ENCODE results near the gene FAM47C. TPM values are rescaled to one million over a fixed set of nuclear protein-coding genes. Genes with fewer than 3 reads are reported as not detected.
"Not testable (repeated sequence)": the region's sequence is repeated elsewhere in the genome, so short reads cannot be mapped to it uniquely, and the experiment has no call there.

The FAM47C gene
- total and polyA plus RNA-seq, 4 donors = not detected

- Histone ChIP-seq H3K9me3 (ENCODE audit: control insufficient read depth, low read length) (no peaks in the 10 kb centered on the region), H3K4me3 (ENCODE audit: low read length in 2 of 2) (no peak overlapping the region), H3K4me1 (ENCODE audit: control insufficient read depth in 1 of 2, insufficient read depth in 2 of 2, low read length in 2 of 2) (no peaks in the 10 kb centered on the region), H3K27ac (ENCODE audit: low read depth in 1 of 2, low read length in 2 of 2) (no peak overlapping the region), H3K36me3 (ENCODE audit: control insufficient read depth in 1 of 2, insufficient read depth in 2 of 2, low read length in 1 of 2) (no peaks in the 10 kb centered on the region), H3K27me3 (ENCODE audit: control insufficient read depth in 1 of 2, insufficient read depth in 2 of 2, low read length in 1 of 2) (no peaks in the 10 kb centered on the region)
- intact Hi-C loops (cut with DNase I) = no loop called here
- ATAC-seq (ENCODE audit: low FRiP score) (peak; percentile 33), DNase-seq (peak in 1 of 2 donors; percentile 63)
- WGBS, 2 donors = 3 to 32% methylated on average over 18 to 34 of the region's 34 CpGs
Observed at GRCh38 chrX:36986231-36986630, 21.9 kb upstream of the FAM47C start.

DNA sequence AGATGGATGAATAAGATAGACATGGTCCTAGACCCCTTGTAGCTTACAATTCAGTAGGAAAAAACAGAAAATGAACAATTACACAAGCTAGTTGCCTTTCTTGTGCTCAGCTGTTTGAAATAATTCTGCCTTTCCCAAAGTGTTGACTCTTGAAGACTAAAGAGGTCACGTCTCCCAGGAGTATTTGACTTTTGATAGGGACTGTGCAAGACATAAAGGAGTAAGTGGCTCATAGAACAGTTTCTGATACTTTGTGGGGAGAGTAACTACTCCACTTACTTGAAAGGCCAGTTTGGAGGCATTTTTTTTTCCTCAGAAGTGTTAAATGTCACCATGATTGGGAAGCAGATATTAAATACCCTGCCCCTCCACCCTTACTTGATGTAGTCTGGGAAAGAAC, 21.0 kb upstream of the FAM47C start:
- DNase-seq; H3K27ac ChIP-seq (ENCODE audit: low read depth in 1 of 2, low read length in 2 of 2); H3K4me3 ChIP-seq (ENCODE audit: low read length in 2 of 2); intact Hi-C loops (cut with DNase I); H3K36me3 ChIP-seq (ENCODE audit: control insufficient read depth in 1 of 2, insufficient read depth in 2 of 2, low read length in 1 of 2); H3K4me1 ChIP-seq (ENCODE audit: control insufficient read depth in 1 of 2, insufficient read depth in 2 of 2, low read length in 2 of 2); ATAC-seq (ENCODE audit: low FRiP score); H3K9me3 ChIP-seq (ENCODE audit: control insufficient read depth, low read length); H3K27me3 ChIP-seq (ENCODE audit: control insufficient read depth in 1 of 2, insufficient read depth in 2 of 2, low read length in 1 of 2): not testable (repeated sequence)
- WGBS, 2 donors = no CpG with 5 or more reads among the region's 1 CpG

GRCh38 chrX:37000140-37000539, 8.0 kb upstream of the FAM47C start:
- no peak overlapping the region for H3K4me3 ChIP-seq (ENCODE audit: low read length in 2 of 2)
- H3K27me3 ChIP-seq (ENCODE audit: control insufficient read depth in 1 of 2, insufficient read depth in 2 of 2, low read length in 1 of 2) = no peaks in the 10 kb centered on the region
- H3K27ac ChIP-seq (ENCODE audit: low read depth in 1 of 2, low read length in 2 of 2) = no peak overlapping the region
- H3K4me1 ChIP-seq (ENCODE audit: control insufficient read depth in 1 of 2, insufficient read depth in 2 of 2, low read length in 2 of 2) = no peaks in the 10 kb centered on the region
- no peaks in the 10 kb centered on the region for H3K36me3 ChIP-seq (ENCODE audit: control insufficient read depth in 1 of 2, insufficient read depth in 2 of 2, low read length in 1 of 2)
- intact Hi-C loops (cut with DNase I) = no loop called here
- WGBS, 2 donors = 40 to 58% methylated on average over 9 of the region's 9 CpGs
- DNase-seq = no peak
- no peak for ATAC-seq (ENCODE audit: low FRiP score)
- H3K9me3 ChIP-seq (ENCODE audit: control insufficient read depth, low read length) = no peaks in the 10 kb centered on the region

DNA sequence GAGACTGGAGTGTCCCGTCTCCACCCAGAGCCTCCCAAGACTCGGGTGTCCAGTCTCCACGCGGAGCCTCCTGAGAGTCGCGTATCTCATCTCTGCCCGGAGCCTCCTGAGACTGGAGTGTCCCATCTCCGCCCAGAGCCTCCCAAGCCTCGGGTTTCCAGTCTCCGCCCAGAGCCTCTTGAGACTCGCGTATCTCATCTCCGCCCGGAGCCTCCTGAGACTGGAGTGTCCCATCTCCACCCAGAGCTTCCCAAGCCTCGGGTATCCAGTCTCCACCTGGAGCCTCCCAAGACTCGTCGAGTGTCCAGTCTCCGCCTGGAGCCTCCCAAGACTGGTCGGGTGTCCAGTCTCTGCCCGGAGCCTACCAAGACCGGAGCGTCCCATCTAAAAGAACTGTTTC, 2.3 kb downstream of the FAM47C start:
- no peak overlapping the region for H3K27ac ChIP-seq (ENCODE audit: low read depth in 1 of 2, low read length in 2 of 2)
- H3K27me3 ChIP-seq (ENCODE audit: control insufficient read depth in 1 of 2, insufficient read depth in 2 of 2, low read length in 1 of 2) = no peaks in the 10 kb centered on the region
- WGBS, 2 donors = 90 to 95% methylated on average over 22 of the region's 22 CpGs
- no peaks in the 10 kb centered on the region for H3K9me3 ChIP-seq (ENCODE audit: control insufficient read depth, low read length)
- no peak for DNase-seq
- intact Hi-C loops (cut with DNase I) = no loop called here
- no peaks in the 10 kb centered on the region for H3K4me1 ChIP-seq (ENCODE audit: control insufficient read depth in 1 of 2, insufficient read depth in 2 of 2, low read length in 2 of 2)
- no peak overlapping the region for H3K4me3 ChIP-seq (ENCODE audit: low read length in 2 of 2)
- no peaks in the 10 kb centered on the region for H3K36me3 ChIP-seq (ENCODE audit: control insufficient read depth in 1 of 2, insufficient read depth in 2 of 2, low read length in 1 of 2)
- no peak for ATAC-seq (ENCODE audit: low FRiP score)

DNA sequence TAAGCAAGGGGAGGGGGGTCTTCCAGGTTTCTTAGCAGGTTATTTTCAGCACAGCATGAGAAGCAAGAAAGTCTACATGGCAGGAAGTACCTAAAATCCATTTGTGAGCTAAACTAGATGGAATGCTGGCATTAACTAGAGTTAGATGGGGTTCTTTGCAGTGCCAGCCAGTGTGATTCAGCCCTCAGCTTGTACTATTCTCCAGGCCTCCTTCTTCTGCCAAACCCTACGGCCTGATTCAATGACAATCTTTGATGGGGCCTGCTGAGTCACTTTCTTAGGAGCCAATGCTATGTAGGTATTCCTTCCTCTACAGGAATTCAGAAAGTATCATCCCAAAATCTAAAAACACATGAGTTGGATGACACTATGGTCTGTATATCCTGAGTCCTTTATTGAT, 26.1 kb downstream of the FAM47C start:
- H3K27ac ChIP-seq (ENCODE audit: low read depth in 1 of 2, low read length in 2 of 2); intact Hi-C loops (cut with DNase I); H3K4me3 ChIP-seq (ENCODE audit: low read length in 2 of 2); H3K4me1 ChIP-seq (ENCODE audit: control insufficient read depth in 1 of 2, insufficient read depth in 2 of 2, low read length in 2 of 2); H3K9me3 ChIP-seq (ENCODE audit: control insufficient read depth, low read length); H3K27me3 ChIP-seq (ENCODE audit: control insufficient read depth in 1 of 2, insufficient read depth in 2 of 2, low read length in 1 of 2); DNase-seq; H3K36me3 ChIP-seq (ENCODE audit: control insufficient read depth in 1 of 2, insufficient read depth in 2 of 2, low read length in 1 of 2): not testable (repeated sequence)
- WGBS, 2 donors = 0 to 8% methylated on average over 1 of the region's 1 CpG
- peak; percentile 64 for ATAC-seq (ENCODE audit: low FRiP score)

DNA sequence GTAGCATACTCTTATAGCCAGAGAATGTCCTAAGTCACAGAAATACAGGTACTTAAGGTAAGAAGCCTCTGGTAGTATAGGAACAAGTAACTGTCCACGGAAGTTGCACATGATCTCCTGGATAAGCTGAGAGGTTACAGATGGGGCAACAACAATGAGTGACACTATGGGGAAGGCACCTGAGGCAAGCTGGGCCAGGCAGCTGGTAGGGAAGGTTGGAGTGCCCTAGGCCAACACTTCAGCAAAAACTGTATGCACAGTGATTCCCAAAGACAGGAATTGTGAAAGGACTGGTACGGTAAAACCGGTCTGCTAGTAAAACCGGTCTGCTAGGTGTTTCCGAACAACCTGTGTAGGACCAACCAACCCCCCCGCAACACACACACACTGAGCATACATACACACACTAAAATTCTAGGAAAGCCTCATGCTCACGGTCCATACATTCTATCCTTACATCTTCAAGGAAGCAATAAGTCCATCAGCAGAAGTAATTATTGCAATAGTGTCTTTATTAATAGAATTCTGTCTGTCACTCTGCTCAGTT, 28.6 kb downstream of the FAM47C start:
- ATAC-seq (ENCODE audit: low FRiP score); H3K9me3 ChIP-seq (ENCODE audit: control insufficient read depth, low read length); H3K4me3 ChIP-seq (ENCODE audit: low read length in 2 of 2); H3K27ac ChIP-seq (ENCODE audit: low read depth in 1 of 2, low read length in 2 of 2); H3K27me3 ChIP-seq (ENCODE audit: control insufficient read depth in 1 of 2, insufficient read depth in 2 of 2, low read length in 1 of 2); DNase-seq; H3K4me1 ChIP-seq (ENCODE audit: control insufficient read depth in 1 of 2, insufficient read depth in 2 of 2, low read length in 2 of 2); intact Hi-C loops (cut with DNase I); H3K36me3 ChIP-seq (ENCODE audit: control insufficient read depth in 1 of 2, insufficient read depth in 2 of 2, low read length in 1 of 2): not testable (repeated sequence)
- 80 to 97% methylated on average over 7 of the region's 7 CpGs for WGBS, 2 donors

- H3K27me3 ChIP-seq (ENCODE audit: control insufficient read depth in 1 of 2, insufficient read depth in 2 of 2, low read length in 1 of 2); ATAC-seq (ENCODE audit: low FRiP score); H3K4me1 ChIP-seq (ENCODE audit: control insufficient read depth in 1 of 2, insufficient read depth in 2 of 2, low read length in 2 of 2); H3K36me3 ChIP-seq (ENCODE audit: control insufficient read depth in 1 of 2, insufficient read depth in 2 of 2, low read length in 1 of 2); H3K4me3 ChIP-seq (ENCODE audit: low read length in 2 of 2); intact Hi-C loops (cut with DNase I); H3K27ac ChIP-seq (ENCODE audit: low read depth in 1 of 2, low read length in 2 of 2); DNase-seq; H3K9me3 ChIP-seq (ENCODE audit: control insufficient read depth, low read length): not testable (repeated sequence)
- no CpG with 5 or more reads among the region's 1 CpG for WGBS, 2 donors
Observed at GRCh38 chrX:37038814-37039213, 30.6 kb downstream of the FAM47C start.

DNA sequence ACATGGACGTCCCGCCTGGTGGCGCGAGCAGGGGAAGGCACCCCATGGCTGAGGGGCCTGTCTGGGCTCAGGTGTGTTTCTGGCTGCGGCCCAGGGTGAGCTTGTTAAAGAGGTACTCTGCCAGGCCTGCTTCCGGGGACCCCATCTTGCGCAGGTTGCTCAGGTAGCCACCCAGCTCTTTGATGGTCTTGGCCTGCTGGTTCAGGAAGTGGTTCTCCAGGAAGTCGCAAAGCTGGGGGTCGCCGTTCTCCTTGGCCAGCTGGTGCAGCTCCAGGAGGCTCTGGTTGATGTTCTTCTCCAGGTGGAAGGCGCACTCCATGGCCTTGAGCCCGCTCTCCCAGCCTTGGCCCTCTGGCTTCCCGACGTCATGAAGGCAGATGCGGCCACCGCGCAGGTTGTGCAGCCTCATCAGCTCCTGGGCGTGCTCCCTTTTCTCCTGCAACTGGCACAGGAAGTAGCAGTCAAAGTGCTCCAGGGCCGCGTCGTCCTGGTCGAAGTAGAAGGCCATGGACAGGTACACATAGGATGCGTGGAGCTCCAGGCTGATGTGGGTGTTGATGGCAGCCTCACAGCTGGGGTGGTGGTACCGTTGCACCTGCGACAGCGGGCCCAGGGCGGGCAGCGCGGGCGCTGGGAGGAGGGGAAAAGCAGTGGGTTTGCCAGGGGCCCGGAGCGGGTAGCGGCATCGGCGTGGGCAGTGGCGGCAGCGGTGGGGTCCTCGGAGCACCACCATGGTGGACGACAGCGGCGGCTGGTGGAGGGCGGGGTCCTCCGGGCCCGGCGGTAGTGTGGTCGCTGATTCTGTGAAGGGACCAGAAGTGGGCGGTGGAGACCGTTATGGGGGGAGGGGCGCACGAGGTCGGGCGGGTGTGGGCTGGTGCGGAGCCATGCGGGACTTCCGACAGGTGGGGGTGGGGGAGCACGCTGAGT, 35.1 kb downstream of the FAM47C start:
- H3K27ac ChIP-seq (ENCODE audit: low read depth in 1 of 2, low read length in 2 of 2); H3K36me3 ChIP-seq (ENCODE audit: control insufficient read depth in 1 of 2, insufficient read depth in 2 of 2, low read length in 1 of 2); ATAC-seq (ENCODE audit: low FRiP score); H3K9me3 ChIP-seq (ENCODE audit: control insufficient read depth, low read length); H3K4me1 ChIP-seq (ENCODE audit: control insufficient read depth in 1 of 2, insufficient read depth in 2 of 2, low read length in 2 of 2); DNase-seq; intact Hi-C loops (cut with DNase I); H3K27me3 ChIP-seq (ENCODE audit: control insufficient read depth in 1 of 2, insufficient read depth in 2 of 2, low read length in 1 of 2); H3K4me3 ChIP-seq (ENCODE audit: low read length in 2 of 2): not testable (repeated sequence)
- 85 to 96% methylated on average over 35 to 56 of the region's 56 CpGs for WGBS, 2 donors

GRCh38 chrX:37047776-37048175, 39.6 kb downstream of the FAM47C start:
- WGBS, 2 donors = 55 to 80% methylated on average over 4 of the region's 4 CpGs
- H3K27ac ChIP-seq (ENCODE audit: low read depth in 1 of 2, low read length in 2 of 2) = no peak overlapping the region

More at GRCh38 chrX:37047776-37048175, 39.6 kb downstream of the FAM47C start:
- Histone ChIP-seq H3K9me3 (ENCODE audit: control insufficient read depth, low read length) (no peaks in the 10 kb centered on the region), H3K36me3 (ENCODE audit: control insufficient read depth in 1 of 2, insufficient read depth in 2 of 2, low read length in 1 of 2) (no peaks in the 10 kb centered on the region), H3K4me3 (ENCODE audit: low read length in 2 of 2) (no peak overlapping the region), H3K4me1 (ENCODE audit: control insufficient read depth in 1 of 2, insufficient read depth in 2 of 2, low read length in 2 of 2) (no peaks in the 10 kb centered on the region), H3K27me3 (ENCODE audit: control insufficient read depth in 1 of 2, insufficient read depth in 2 of 2, low read length in 1 of 2) (no peaks in the 10 kb centered on the region)
- no peak for DNase-seq
- intact Hi-C loops (cut with DNase I) = no loop called here
- no peak for ATAC-seq (ENCODE audit: low FRiP score)
